ENCODE data around the gene RIC8A. TPM values are rescaled to one million over a fixed set of nuclear protein-coding genes. Genes with fewer than 3 reads are reported as not detected.

The RIC8A gene
- total and polyA plus RNA-seq, 2 of the 13 experiments (the other 11 are each of a cell fraction or from before 2014, with no cell fraction given), result 62.1 to 63.8 TPM

DNA sequence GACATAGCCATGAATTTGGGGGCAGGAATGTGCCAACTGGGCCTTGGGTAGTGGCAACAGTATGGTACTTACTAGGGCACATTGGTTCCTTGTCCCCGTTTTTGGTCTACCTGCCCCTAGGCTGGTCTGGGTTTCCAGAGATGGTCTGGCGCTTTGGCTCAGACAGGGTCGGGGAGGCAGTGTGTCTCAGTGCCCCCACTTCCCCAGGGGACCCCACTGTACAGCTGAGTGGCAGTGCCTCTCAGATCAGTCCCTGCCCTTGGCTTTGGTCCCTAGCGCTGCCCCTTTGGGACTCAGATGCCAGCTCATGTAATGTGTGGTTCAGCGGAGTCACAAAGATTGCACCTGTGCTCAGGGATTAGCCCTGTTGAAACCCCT is 3.3 kb downstream of the RIC8A start:
- peaks cover 35 to 55% of the 10 kb centered on the region in 2 experiments for H3K36me3 ChIP-seq (replicated peaks in 1 of 2; ENCODE audit: control insufficient read depth in 1 of 2, insufficient read depth in 2 of 2, low read length in 2 of 2)
- no peak for DNase-seq (ENCODE audit: low spot score)
- BruUV-seq (replicated peaks), result no TSS peak
- H3K4me2 ChIP-seq (ENCODE audit: low read depth, low read length), result no peak overlapping the region
- peaks cover 30% of the 10 kb centered on the region for H3K4me1 ChIP-seq (ENCODE audit: insufficient read depth, low read length)
- TF ChIP-seq, protein P1, sequence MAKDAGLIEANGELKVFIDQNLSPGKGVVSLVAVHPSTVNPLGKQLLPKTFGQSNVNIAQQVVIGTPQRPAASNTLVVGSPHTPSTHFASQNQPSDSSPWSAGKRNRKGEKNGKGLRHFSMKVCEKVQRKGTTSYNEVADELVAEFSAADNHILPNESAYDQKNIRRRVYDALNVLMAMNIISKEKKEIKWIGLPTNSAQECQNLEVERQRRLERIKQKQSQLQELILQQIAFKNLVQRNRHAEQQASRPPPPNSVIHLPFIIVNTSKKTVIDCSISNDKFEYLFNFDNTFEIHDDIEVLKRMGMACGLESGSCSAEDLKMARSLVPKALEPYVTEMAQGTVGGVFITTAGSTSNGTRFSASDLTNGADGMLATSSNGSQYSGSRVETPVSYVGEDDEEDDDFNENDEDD (CRISPR knock-in tag; IDR thresholded peaks at IDR 0.05; ENCODE audit: borderline replicate concordance), result no peak
- TF ChIP-seq ZNF225 (CRISPR knock-in tag; IDR thresholded peaks at IDR 0.05) (0 out of 2 replicates have a peak, but pooled peaks have one; percentile 29), ZNF552 (CRISPR knock-in tag; IDR thresholded peaks at IDR 0.05; ENCODE audit: borderline replicate concordance) (no peak)
- TF ChIP-seq, protein P2, sequence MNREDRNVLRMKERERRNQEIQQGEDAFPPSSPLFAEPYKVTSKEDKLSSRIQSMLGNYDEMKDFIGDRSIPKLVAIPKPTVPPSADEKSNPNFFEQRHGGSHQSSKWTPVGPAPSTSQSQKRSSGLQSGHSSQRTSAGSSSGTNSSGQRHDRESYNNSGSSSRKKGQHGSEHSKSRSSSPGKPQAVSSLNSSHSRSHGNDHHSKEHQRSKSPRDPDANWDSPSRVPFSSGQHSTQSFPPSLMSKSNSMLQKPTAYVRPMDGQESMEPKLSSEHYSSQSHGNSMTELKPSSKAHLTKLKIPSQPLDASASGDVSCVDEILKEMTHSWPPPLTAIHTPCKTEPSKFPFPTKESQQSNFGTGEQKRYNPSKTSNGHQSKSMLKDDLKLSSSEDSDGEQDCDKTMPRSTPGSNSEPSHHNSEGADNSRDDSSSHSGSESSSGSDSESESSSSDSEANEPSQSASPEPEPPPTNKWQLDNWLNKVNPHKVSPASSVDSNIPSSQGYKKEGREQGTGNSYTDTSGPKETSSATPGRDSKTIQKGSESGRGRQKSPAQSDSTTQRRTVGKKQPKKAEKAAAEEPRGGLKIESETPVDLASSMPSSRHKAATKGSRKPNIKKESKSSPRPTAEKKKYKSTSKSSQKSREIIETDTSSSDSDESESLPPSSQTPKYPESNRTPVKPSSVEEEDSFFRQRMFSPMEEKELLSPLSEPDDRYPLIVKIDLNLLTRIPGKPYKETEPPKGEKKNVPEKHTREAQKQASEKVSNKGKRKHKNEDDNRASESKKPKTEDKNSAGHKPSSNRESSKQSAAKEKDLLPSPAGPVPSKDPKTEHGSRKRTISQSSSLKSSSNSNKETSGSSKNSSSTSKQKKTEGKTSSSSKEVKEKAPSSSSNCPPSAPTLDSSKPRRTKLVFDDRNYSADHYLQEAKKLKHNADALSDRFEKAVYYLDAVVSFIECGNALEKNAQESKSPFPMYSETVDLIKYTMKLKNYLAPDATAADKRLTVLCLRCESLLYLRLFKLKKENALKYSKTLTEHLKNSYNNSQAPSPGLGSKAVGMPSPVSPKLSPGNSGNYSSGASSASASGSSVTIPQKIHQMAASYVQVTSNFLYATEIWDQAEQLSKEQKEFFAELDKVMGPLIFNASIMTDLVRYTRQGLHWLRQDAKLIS (CRISPR knock-in tag; IDR thresholded peaks at IDR 0.05), result no peak
- H3K27me3 ChIP-seq (ENCODE audit: control insufficient read depth in 1 of 2, insufficient read depth in 2 of 2, low read length in 2 of 2), result no peaks in the 10 kb centered on the region; a peak in 1 of 5 replicates
- H2AFZ ChIP-seq (ENCODE audit: low read length), result no peak overlapping the region
- peaks cover 39% of the 10 kb centered on the region for H3K79me2 ChIP-seq (ENCODE audit: insufficient read depth, low read length)
- ChIA-PET POLR2A (no interaction called here), CTCF (ENCODE audit: low intra/inter-chr PET ratio, low total read pairs) (no interaction called here)
- FAIRE-seq, result no peak
- H3K9ac ChIP-seq (ENCODE audit: insufficient read depth, low read depth, low read length), result no peak overlapping the region
- in situ Hi-C loops (cut with HindIII; ENCODE audit: extremely low pct_ligation_motif_present, low pct_unique_long_range_greater_than_20kb), result no loop called here
- H3K9me3 ChIP-seq (ENCODE audit: low read length), result no peaks in the 10 kb centered on the region
- intact Hi-C loops (cut with micrococcal nuclease; ENCODE audit: unreplicated experiment), result no loop called here
- no peak overlapping the region for H3K27ac ChIP-seq (ENCODE audit: extremely low read length, insufficient read depth, low read length)
- H3K4me3 ChIP-seq (replicated peaks in 1 of 3; ENCODE audit: insufficient read depth in 1 of 3, low read depth in 2 of 3, low read length in 3 of 3), result no peak overlapping the region
- H4K20me1 ChIP-seq (ENCODE audit: insufficient read depth, low read length), result peaks cover 3% of the 10 kb centered on the region; the same call in 1 of the 2 replicates
- whole genome bisulfite sequencing (ENCODE audit: low lambda C conversion rate), result 100% methylated on average over 1 of the region's 5 CpGs
- ATAC-seq, result no peak
